ENCODE measurements around the gene TACC3.

DNA sequence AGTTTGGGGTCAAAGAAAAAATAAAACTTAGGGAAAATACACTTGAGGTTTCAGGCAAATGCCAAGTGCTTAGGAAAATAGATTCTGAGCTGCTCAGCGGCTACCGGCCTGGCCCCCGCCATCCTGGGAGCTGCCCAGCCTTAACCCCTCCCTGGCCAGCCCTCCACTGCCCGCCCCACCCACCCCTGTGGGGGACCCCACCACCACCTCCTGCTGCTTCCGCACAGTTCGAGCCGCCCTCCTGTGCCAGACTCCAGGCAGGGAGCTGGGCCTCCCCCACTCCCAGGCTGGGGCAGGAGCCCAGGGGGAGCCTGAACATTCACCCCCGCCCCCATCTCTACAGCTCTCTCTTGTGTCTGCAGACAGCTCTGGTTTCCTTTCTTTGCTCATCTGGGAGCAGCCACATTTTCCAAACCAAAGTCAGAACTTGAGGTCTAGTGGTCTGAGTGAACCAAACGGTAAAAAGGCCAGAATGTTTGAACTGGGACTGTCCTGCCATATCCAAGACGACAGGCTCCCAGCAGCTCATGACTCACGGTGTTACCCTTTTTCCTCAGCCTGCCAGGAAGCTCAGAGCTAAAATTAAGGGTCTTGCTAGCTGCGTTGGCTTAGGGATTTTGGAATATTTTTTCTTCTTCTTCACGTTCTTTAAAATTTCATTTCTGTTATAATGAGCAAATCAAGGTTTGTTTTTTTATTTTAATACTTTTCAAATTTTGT lies 67.1 kb downstream of the TACC3 start:
- TF ChIP-seq CTCF (IDR thresholded peaks at IDR 0.05): no peak
- TF ChIP-seq POLR2A (IDR thresholded peaks at IDR 0.05): no peak
- TF ChIP-seq EP300 (IDR thresholded peaks at IDR 0.05): no peak
